ENCODE results near the gene ENDOD1.

GRCh38 chr11:95148406-95148805 lies 58.8 kb downstream of the ENDOD1 start:
- TF ChIP-seq CTCF (IDR thresholded peaks at IDR 0.05) = no peak
- no peak for TF ChIP-seq ELF4 (CRISPR knock-in tag; IDR thresholded peaks at IDR 0.05; ENCODE audit: low read depth)
- TF ChIP-seq MYBL2 (CRISPR knock-in tag; IDR thresholded peaks at IDR 0.05) = no peak
- TF ChIP-seq CREB1 (CRISPR knock-in tag; IDR thresholded peaks at IDR 0.05) = no peak
- TF ChIP-seq MAX (CRISPR knock-in tag; IDR thresholded peaks at IDR 0.05) = no peak
- no peak for TF ChIP-seq ETV6 (CRISPR knock-in tag; IDR thresholded peaks at IDR 0.05)
- no peak for TF ChIP-seq ZNF121 (CRISPR knock-in tag; IDR thresholded peaks at IDR 0.05)
- no peak for TF ChIP-seq NFYB (CRISPR knock-in tag; conservative IDR thresholded peaks at IDR 0.05; ENCODE audit: low read depth)
- TF ChIP-seq USF2 (CRISPR knock-in tag; IDR thresholded peaks at IDR 0.05) = no peak

All from WTC11 (cell line).